Adrenal gland (tissue), 12 donors: Measurements from ENCODE around the gene EPSTI1. TPM values are rescaled to one million over a fixed set of nuclear protein-coding genes. Genes with fewer than 3 reads are reported as not detected.

Experiments used
- DNase-seq, 7 donors: peaks; one replicate each; pipeline ENCODE4 v3.0.0-alpha.2; 2019 to 2020
- H3K27ac ChIP-seq, 5 donors: fragments of 200-600 bp; sonication (generic) in 4 of 5; 1 replicate in 3 of 5; 2 replicates in 2 of 5; pipeline versions ENCODE4 v1.5.1 to v1.8.0; 2016 to 2020; ENCODE audit warnings: mild to moderate bottlenecking in 1 of 5
- H3K27me3 ChIP-seq: fragments of 200-600 bp; 2 replicates; pipeline ENCODE4 v1.8.0; 2021
- H3K36me3 ChIP-seq, 2 donors: fragments of 200-600 bp; replicated peaks in 1 of 2; 1 replicate in 1 of 2; 2 replicates in 1 of 2; pipeline versions ENCODE4 v1.5.1 to v1.8.0; 2018 to 2022
- H3K4me1 ChIP-seq, 2 donors: fragments of 200-600 bp; replicated peaks in 1 of 2; 1 replicate in 1 of 2; 2 replicates in 1 of 2; pipeline versions ENCODE4 v1.5.1 to v1.8.0; 2018 to 2021
- H3K4me3 ChIP-seq, 4 donors: fragments of 200-600 bp; sonication (generic) in 3 of 4; one replicate each; pipeline ENCODE4 v1.5.1; 2016 to 2018
- H3K9me3 ChIP-seq, 3 donors: fragments of 200-600 bp; sonication (generic) in 1 of 3; replicated peaks in 1 of 3; 1 replicate in 2 of 3; 2 replicates in 1 of 3; pipeline versions ENCODE4 v1.5.1 to v1.8.0; 2016 to 2021
- POLR2A ChIP-seq, 2 donors: fragments of 450-650 bp; IDR thresholded peaks; one replicate each; pipeline ENCODE4 v1.6.1; 2017; ENCODE audit warnings: antibody characterized with exemption in 2 of 2, mild to moderate bottlenecking in 2 of 2, moderate library complexity in 1 of 2
- WGBS, 4 donors: extraction: QIAGEN DNeasy Blood & Tissue Kit in 2 of 4; methylation state at CpG; one replicate each; pipeline versions ENCODE4 v1.1.5 to v1.1.7; 2013 to 2017; 5-methylcytosine and 5-hydroxymethylcytosine counted together
- intact Hi-C, 2 donors: fragments of 100-400 bp; cut with DNase I; formaldehyde crosslinking; loops; one replicate each; pipeline versions ENCODE4 v1.14.1 to v1.15.0; 2022 to 2023
- polyA plus RNA-seq, 3 donors: library from polyadenylated mRNA; stranded (reverse); fragments of 200-250 nt in 2 of 3; fragments of 350-450 nt in 1 of 3; fragmentation: Illumina TruSeq in 1 of 3; extraction: RNeasy Lipid Tissue Mini Kit (QIAGEN cat#74804) in 1 of 3; gene quantifications; one replicate each; pipeline ENCODE4 v1.2.3, GENCODE V29; 2013 to 2014
- total RNA-seq, 9 donors: library from RNA; depleted of rRNA in 4 of 9; stranded (reverse); fragments of >200 nt in 4 of 9; fragments of 120-200 nt in 1 of 9; fragmentation: NEBNext Ultra II Directional in 1 of 9; extraction: Animal tissue kit (Norgen Biotek cat#: 25700) in 1 of 9; gene quantifications; one replicate each; pipeline versions ENCODE4 v1.1.0 to v1.2.4, GENCODE V29; 2013 to 2023
- TF ChIP-seq, protein P1 (sequence below), 6 experiments: fragments of 450-650 bp in 4 of 6; fragments of 200-600 bp in 2 of 6; sonication (generic) in 1 of 6; IDR thresholded peaks; 1 replicate in 5 of 6; 2 replicates in 1 of 6; pipeline versions ENCODE4 v1.5.1 to v1.8.0; 2016 to 2021; ENCODE audit warnings: antibody characterized with exemption in 6 of 6, mild to moderate bottlenecking in 2 of 6, moderate library complexity in 1 of 6
- donor health status: healthy with polysubstance abuse.
- donor health status: Bipolar disorder and iron deficiency.
- donor health status: DM: yes; HTN: yes; CAD: no.
- donor health status: DM: no; HTN: no; CAD: no.
- donor health status: DM: no; HTN: no; CAD: no.
- donor health status: DM: yes; HTN: yes; CAD: no.

EPSTI1 gene
- total and polyA plus RNA-seq, 12 donors = 6.8 to 36.3 (median 10.2) TPM

DNA sequence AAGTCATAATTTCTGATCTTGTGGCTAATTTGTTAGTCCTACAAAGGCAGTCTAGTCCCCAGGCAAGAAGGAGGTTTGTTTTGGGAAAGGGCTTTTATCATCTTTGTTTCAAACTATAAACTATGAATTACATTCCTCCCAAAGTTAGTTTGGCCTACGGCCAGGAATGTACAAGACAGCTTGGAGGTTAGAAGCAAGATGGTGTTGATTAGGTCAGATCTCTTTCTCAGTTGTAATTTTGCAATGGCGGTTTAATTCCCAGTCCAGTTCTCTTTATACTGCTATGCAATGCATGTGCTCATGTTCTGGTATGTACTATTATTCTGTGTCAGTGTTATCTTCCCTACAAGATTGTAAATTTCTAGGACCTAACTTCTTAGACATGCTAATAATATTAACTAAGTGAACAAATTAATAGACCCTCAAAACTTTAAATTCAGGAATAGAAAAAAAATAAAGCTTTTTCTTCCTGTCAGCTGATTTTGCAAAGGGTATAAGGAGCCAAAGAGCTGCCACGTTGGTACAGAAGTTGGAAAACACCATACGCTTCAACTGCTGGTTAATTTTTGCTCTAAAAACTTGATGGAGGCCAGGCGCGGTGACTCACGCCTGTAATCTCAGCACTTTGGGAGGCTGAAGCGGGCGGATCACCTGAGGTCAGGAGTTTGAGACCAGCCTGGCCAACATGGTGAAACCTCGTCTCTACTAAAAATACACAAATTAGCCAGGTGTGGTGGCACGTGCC, 30.1 kb upstream of the EPSTI1 start:
- H3K27ac ChIP-seq = no peak overlapping the region
- peaks cover 18 to 21% of the 10 kb centered on the region in 2 donors for H3K4me1 ChIP-seq
- 87 to 93% (median 89%) methylated on average over 11 of the region's 11 CpGs for WGBS, 4 donors
- H3K27me3 ChIP-seq = no peaks in the 10 kb centered on the region
- no peaks in the 10 kb centered on the region for H3K9me3 ChIP-seq
- no peak for DNase-seq
- H3K36me3 ChIP-seq = no peaks in the 10 kb centered on the region
- H3K4me3 ChIP-seq = no peak overlapping the region
- intact Hi-C loops = no loop called here
- TF ChIP-seq POLR2A (IDR thresholded peaks at IDR 0.05) = no peak
- TF ChIP-seq, protein P1, sequence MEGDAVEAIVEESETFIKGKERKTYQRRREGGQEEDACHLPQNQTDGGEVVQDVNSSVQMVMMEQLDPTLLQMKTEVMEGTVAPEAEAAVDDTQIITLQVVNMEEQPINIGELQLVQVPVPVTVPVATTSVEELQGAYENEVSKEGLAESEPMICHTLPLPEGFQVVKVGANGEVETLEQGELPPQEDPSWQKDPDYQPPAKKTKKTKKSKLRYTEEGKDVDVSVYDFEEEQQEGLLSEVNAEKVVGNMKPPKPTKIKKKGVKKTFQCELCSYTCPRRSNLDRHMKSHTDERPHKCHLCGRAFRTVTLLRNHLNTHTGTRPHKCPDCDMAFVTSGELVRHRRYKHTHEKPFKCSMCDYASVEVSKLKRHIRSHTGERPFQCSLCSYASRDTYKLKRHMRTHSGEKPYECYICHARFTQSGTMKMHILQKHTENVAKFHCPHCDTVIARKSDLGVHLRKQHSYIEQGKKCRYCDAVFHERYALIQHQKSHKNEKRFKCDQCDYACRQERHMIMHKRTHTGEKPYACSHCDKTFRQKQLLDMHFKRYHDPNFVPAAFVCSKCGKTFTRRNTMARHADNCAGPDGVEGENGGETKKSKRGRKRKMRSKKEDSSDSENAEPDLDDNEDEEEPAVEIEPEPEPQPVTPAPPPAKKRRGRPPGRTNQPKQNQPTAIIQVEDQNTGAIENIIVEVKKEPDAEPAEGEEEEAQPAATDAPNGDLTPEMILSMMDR (IDR thresholded peaks at IDR 0.05) = no peak

DNA sequence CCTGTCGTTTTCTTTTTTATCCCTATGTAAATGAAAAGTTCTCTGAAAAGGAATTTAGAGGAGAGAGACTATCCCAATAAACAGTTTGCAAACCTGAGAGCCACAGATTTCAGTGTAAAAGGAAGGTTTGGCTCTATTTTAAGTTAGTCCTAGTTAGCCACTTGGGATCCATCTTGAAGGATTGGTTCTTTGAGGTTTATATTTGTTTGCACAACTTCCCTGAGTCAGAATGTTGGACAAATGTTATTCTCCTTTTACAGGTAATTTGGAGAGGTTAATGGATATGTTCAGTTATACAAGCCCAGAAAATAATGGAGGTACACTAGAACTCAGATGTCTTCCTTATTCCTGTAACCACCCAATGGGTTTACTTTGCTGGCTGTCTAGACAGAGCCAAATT, 28.8 kb upstream of the EPSTI1 start:
- WGBS, 4 donors = 66 to 84% (median 79%) methylated on average over 1 of the region's 1 CpG
- Histone ChIP-seq H3K4me1 (peaks cover 8 to 16% of the 10 kb centered on the region in 2 donors), H3K27ac (no peak overlapping the region), H3K36me3 (no peaks in the 10 kb centered on the region), H3K27me3 (no peaks in the 10 kb centered on the region), H3K9me3 (no peaks in the 10 kb centered on the region), H3K4me3 (no peak overlapping the region)
- no peak for DNase-seq
- TF ChIP-seq, protein P1 (IDR thresholded peaks at IDR 0.05) = no peak
- no peak for TF ChIP-seq POLR2A (IDR thresholded peaks at IDR 0.05)
- intact Hi-C loops = no loop called here

DNA sequence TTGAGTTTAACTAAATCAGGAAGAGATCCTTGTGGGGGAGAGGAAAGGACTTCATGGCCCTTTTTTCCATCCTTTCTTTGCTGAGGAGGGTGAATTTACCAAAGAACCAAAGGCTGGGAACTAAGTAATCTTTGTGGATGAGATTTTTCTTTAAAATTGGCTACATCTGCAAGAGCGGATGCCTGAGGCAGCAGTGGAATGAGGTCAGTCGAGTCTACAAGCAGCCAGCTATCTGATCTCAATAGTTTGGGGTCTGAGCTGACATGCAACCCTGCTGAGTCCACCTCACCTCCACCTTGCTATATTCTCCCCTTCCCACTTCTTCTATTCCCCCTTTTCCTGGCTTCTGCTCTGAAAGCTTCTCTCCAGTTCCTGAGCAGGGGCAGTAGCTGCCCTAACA, 27.8 kb upstream of the EPSTI1 start:
- intact Hi-C loops = no loop called here
- Histone ChIP-seq H3K36me3 (no peaks in the 10 kb centered on the region), H3K27ac (no peak overlapping the region), H3K4me3 (no peak overlapping the region), H3K9me3 (no peaks in the 10 kb centered on the region), H3K27me3 (no peaks in the 10 kb centered on the region), H3K4me1 (peaks cover 4 to 6% of the 10 kb centered on the region in 2 donors)
- TF ChIP-seq, protein P1 (IDR thresholded peaks at IDR 0.05) = no peak
- TF ChIP-seq POLR2A (IDR thresholded peaks at IDR 0.05) = no peak
- 62 to 72% (median 68%) methylated on average over 2 of the region's 2 CpGs for whole genome bisulfite sequencing, 4 donors
- DNase-seq = no peak

DNA sequence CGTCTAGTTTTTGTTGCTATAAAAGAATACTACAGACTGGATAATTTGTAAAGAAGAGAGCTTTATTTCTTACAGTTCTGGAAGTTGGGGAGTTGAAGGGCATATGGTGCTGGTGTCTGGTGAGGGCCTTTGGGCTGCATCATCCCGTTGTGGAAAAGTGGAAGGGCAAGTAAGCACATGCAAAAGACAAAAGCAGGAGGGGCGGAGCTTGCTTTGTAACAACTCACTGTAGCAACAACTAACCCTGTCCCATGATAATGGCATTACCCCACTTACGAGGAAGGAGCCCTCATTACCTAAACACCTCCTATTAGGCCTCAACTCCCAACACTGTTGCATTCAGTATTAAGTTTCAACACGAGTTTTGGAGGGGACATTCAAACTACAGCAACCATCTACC, 24.2 kb upstream of the EPSTI1 start:
- Histone ChIP-seq H3K27ac (no peak overlapping the region), H3K36me3 (no peaks in the 10 kb centered on the region), H3K9me3 (no peaks in the 10 kb centered on the region), H3K4me3 (no peak overlapping the region), H3K4me1 (no peaks in the 10 kb centered on the region), H3K27me3 (no peaks in the 10 kb centered on the region)
- no peak for DNase-seq
- intact Hi-C loops = no loop called here
- TF ChIP-seq, protein P1 (IDR thresholded peaks at IDR 0.05) = no peak
- no peak for TF ChIP-seq POLR2A (IDR thresholded peaks at IDR 0.05)
- WGBS, 4 donors = 86 to 90% (median 88%) methylated on average over 5 of the region's 5 CpGs
